HL-60/S4 (cell line): ENCODE measurements around the gene HEXIM1.

Experiments
- in situ Hi-C: fragments of 300-500 bp; cut with MboI; formaldehyde crosslinking; loops from 2 replicates; pipeline ENCODE4 v1.14.3; 2022; ENCODE audit warnings: low sequenced_read_pairs

The HEXIM1 gene

DNA sequence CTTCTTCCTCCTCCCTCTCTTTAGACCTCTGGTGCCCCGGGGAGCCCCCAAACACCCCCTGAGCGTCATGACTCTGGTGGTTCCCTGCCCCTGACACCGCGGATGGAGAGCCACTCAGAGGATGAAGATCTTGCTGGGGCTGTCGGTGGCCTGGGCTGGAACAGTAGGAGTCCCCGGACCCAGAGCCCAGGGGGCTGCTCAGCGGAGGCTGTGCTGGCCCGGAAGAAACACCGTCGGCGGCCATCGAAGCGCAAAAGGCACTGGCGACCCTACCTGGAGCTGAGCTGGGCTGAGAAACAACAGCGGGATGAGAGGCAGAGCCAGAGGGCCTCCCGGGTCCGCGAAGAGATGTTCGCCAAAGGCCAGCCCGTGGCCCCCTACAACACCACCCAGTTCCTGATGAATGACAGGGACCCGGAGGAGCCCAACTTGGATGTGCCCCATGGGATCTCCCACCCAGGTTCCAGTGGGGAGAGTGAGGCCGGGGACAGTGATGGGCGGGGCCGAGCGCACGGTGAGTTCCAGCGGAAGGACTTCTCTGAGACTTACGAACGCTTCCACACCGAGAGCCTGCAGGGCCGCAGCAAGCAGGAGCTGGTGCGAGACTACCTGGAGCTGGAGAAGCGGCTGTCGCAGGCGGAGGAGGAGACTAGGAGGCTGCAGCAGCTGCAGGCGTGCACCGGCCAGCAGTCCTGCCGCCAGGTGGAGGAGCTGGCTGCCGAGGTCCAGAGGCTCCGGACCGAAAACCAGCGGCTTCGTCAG is 20.9 kb downstream of the HEXIM1 start:
- in situ Hi-C loops: no loop called here

DNA sequence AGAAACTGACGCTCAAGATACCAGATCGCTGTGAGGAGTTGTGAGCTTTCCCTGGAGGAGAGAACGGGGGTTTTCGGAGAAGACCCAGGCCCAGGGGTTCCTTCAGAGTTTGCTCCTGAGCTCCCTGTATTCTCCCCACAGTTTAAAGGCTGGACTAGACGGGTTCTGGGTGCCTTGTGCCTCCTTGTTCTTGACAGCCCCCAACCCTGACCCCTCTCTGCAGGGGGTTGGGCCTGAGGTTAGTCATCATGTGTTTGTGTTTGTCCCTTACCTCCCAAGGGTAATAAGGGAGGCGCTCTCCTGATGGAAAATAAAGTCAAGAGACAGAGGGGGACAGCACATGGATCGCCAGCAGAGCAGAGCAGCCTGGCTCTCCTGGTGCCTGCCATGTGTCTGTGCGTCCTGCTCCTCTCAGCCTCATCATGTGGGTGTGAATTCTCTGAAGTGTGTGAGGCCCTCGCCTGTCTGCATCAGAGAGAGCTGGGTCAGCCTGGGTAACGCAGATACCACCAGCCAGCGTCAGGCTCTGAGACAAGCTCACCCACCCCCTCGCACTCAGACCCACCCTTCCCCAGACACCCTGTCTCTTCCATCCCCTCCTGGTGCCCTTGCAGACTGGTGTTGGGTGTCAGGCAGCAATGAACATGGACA is 22.1 kb downstream of the HEXIM1 start:
- in situ Hi-C loops: no loop called here

DNA sequence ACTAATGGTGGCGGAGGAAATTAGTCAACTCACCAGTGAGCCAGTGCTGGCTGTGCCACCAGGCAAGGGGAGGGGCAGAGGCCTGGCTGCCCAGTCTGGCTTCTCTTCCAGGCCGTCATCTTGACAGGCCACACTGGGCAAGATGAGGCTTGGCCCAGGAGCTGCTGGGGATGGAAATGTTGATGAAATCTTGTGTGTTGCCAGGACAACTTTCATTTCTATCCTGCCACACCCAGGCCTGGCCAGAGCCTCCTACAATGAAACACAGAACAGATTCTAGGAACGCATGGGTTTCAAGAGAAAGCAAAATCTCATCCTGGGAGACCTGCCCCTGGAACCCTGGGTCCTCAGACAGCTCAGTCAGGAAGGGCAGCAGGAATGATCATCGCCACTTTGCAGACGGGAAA is 22.7 kb downstream of the HEXIM1 start:
- in situ Hi-C loops: no loop called here

DNA sequence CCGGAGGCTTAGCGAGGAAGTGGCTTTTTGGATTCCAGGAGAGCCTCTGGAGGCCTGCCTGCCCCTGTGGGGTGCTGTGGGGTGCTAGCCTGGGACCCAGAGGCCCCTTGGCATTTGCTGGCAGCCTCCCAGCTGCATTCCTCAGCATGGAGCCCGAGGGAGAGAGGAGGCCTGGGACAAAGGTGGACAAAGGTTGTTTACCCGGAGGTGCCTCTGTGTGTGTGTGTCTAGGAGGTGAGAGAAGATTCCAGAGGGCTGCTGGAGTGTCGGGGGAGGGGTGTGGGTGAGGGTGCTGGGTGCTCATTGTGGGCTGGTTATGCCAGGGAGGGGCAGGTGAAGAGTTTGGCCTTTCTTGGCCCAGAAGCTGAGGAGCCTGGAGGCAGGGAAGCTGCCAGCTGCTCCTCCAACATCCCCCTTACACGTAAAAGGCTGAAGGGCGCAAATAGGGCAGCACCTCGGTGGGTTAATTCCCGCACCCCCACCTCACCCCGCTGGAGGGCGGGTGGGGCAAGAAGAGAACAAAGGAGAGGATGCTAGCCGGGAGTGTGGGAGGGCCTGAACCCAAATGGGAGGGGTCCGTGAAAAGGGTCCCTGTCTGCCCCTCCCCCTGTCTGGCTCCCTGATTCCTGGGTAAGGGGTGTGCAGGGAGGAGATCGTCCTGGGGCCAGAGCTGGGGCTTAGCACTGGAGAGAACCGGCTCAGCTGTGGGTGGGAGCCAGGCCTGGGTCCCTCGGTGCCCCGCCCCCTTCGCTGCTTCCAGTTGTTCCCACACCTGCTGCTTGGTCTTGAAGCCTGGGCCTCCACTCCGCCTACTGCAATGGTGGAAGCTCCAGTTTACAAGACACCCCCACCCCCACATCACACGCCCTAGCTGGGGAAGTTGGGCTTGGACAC is 23.3 kb downstream of the HEXIM1 start:
- in situ Hi-C loops: no loop called here

DNA sequence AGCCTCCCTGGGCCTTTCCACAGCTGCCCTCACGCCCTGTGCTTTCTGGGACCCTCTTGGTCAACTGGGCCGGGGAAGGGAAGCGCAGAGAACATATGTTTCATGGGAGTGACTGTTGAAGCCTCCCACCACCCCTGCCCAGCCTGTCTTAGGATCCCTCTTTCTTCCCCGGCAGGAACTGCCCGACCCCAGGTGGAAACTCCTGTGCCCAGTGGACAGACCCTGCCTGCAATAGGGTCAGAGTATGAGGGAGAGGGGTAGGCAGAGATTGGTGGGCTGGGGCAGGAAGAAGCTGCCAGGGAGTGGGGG is 23.9 kb downstream of the HEXIM1 start:
- in situ Hi-C loops: no loop called here

DNA sequence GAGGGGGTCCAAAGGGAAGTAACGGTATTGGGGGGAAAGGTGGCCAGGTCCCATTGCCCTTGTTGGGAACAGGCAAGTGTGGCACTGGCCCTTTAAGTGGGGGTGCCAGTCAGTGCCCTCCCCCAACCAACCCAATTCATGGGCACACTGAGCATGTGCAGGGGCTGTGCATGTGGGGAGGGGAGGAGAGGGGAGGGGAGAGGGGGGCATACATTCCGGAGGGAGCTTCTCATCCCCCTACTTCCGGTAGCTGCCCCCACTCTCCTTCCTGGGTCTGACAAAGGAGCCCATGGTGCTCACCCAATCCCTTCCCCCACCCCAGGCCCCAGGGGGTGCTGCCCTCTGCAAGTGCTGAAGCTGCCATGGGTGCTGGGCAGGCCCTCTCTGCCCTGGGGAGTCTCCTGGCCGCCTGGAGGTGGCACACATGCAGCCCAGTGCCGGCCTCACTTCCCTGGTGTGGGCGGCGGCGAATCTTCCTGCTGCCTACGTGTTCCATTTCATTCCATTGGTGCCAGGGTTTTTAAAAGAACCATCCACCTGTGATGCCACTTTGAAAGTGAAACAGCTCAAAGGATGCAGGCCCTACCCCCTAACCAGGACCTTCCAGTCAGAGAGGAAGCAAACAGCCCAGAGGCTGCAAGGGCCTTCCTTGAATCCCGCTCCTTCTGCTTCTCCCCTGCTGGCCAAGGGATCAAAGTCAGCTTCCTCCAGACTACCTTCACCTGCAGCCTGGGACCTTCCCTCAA is 24.4 kb downstream of the HEXIM1 start:
- in situ Hi-C loops: no loop called here

DNA sequence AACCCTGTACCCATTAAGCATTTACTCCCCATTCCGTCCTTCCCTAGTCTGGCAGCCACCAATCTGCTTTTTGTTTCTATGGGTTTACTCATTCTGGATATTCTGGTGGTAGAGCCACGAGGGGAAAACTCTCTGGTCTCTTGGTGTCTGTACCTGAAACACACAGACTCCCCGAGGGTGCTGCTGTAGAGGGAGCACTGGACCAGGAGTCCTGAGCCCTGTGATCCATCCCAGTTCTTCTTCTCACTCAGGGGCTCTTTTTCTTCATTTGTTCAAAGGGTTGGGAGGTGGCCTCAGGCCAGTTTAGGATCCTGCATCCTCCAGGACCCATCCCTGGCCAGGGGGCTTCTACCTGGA is 27.5 kb downstream of the HEXIM1 start:
- in situ Hi-C loops: no loop called here

DNA sequence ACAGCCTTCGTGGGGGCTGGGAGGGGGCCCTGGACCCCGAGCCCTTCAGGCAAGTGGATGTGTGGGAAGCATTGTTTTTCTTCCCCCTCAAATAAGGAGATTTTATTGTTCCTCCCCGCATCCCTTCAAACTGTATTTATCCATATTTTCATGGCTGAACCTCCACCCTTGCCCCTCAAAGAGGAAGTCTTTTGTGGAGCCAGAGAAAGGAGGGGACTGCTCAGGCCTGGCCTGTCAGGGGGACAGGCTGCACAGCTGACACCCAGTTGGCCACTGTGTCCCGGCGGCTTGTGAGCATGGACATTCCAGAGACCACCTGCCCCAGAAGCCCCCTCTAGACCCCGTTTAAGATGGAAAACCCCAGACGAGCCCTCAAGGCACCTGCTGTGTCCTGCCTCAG is 29.3 kb downstream of the HEXIM1 start:
- in situ Hi-C loops: no loop called here

DNA sequence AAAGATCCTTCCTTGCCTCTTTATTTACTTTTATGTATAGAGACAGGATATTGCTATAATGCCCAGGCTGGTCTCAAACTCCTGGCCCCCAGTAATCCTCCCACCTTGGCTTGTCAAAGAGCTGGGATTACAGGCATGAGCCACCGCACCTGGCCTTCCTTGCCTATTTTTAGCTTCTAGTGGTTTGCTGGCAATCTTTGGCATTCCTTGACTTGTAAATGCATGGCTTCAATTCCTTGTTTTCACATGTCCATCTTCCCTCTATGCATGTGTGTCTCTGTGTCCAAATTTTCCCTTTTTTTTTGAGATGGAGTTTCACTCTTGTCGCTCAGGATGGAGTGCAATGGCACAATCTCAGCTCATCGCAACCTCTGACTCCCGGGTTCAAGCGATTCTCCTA is 35.9 kb downstream of the HEXIM1 start:
- in situ Hi-C loops: no loop called here

DNA sequence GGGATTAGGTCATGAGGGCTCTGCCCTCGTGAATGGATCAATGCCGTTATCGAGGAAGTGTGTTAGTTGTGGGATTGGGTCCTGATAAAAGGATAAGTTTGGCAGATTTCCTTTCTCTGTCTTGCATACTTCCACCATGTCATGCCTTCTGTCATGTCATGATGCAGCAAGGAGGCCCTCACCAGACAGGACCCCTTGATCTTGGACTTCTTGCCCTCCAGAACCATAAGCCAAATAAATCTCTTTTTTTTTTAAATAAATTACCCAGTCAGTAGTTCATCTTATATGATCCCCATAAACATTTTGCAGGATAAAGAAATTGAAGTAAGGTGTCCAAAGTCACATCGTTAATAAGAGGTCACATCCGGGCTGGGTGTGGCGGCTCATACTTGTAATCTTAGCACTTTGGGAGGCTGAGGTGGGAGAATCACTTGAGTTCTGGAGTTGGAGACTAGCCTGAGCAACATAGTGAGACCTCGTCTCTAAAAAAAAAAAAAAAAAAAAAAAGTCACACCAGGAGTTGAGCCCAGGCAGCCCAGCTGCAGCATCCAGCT is 38.6 kb downstream of the HEXIM1 start:
- in situ Hi-C loops: no loop called here

DNA sequence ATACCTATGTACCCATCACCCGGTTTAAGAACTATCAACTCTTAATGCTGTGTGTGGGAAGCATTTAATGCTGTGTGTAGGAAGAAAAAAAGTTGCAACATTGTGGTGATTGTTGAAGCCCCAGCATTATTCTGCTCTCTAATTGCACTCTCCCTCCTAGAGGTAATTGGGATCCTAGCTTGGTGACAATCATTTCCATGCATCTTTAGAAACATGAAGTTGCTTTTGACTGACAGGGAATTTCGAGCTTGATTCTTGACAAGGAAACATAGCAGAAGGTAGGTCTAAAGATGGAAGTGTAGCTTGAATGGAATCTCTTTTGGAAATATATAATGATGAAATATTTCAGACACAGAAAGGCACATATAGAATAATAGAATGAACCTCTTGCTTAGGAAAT is 40.7 kb downstream of the HEXIM1 start:
- in situ Hi-C loops: no loop called here

DNA sequence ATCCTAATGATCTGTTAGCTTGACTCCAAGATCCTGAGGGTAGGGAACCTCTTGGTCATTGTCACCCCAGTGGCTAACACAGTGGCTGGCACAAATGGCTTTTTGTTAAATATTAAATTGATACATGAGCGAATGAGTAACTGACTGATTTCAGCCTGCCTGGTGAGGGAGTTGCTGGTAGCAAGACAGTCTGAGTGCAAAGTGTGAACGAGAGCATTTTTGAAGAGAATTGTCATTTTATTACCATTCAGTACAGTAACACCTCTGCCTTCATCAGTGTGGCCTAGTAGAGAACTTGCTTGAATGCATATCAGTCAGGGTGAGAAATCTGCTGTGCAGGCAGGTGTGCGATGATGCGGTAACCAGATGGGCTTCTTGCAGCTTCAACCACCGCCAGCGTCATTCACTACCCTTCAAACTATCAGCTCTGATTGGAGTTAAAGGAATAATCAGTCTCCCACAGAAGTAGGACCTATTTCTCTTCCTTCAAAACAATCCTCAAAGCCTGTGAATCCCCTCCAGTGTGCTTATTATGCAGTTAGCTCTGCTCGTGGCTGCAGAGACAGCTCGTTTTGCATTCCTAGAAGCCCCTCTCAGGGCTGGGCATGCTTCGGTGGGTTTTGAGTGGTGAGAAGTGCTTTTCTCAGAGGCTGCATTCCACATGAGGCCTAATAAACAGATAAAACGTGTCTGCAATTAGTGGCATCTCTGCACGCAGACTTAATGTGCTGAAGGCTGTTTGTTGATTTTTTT is 42.4 kb downstream of the HEXIM1 start:
- in situ Hi-C loops: loop anchor here (10.0 kb wide), 1 partner anchor 46 kb away; the partner anchor contains the start of gene HEXIM1

DNA sequence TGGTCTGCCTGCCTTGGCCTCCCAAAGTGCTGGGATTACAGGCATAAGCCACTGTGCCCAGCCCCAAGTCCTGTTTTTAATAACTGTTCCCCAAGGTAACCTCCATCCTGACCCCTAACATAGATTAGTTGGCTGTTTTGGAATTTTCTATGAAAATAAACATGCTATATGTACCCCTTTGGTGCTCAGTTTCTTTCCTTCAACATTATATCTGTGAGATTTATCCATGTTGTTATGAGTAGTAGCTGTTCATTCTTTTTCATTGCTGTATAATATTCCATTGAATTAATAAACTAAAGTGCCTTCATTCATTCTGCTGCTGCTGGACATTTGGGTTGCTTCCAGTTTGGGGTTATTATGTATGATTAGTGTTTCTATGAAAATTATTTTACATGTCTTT is 47.1 kb downstream of the HEXIM1 start:
- in situ Hi-C loops: loop anchor here (10.0 kb wide), 1 partner anchor 51 kb away; the partner anchor contains the start of gene HEXIM1

DNA sequence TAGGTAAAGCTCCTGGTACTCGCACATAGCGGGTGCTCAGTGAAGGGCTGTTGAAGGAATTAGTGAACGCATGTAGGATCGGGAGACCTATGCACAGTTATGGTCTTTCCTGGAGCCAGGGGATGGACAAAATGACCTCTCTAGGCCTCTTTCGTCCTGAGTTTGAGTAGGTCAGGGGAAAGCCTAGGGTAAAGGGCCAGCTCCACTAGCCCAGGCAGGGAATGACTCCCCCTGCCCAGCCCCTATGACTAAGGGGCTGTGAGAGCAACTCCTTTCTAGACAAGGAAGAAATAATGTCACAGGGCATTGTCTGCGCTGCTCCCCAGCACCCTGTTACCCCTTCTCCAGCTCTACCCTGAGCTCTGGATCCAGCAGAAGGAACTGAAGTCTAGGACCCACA is 48.8 kb downstream of the HEXIM1 start:
- in situ Hi-C loops: loop anchor here (10.0 kb wide), 1 partner anchor 52 kb away; the partner anchor contains the start of gene HEXIM1

DNA sequence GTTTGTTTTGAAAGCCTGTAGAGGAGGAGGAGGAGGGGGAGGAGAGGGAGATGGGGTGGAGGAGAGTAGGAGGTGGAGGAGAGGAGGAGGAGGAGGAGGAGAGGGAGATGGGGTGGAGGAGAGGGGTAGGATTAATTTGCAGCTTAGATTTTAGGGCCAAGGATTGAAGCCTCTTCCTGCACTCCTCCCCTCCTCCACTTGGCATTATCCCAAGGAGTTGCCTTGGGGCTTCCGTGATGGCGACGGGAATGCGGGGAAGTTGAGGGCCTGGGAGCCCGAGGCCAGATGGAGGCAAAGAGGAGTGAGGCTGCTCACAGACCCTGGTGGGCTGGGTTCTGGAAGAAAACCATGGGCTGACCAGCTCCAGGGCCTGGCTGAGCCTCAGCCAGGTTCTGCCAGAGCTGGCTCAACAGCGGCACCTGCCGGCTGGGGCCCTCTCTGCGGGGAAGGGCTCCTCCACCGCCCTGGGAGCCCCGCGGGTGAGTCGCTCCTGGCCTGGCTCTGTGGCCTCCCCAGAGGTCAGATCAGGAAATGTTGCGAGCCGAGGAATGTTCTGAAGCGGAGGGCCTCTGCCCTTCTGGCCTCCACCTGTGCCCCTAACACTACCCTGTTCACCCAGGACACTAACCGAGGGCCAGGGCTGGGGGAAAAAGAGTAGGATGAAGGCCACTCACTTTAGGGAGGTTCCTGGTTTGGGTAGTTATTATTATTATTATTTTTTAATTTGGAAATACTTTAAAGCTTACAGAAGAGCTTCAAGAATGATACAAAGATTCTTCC is 49.5 kb downstream of the HEXIM1 start:
- in situ Hi-C loops: loop anchor here (10.0 kb wide), 1 partner anchor 53 kb away; the partner anchor contains the start of gene HEXIM1

DNA sequence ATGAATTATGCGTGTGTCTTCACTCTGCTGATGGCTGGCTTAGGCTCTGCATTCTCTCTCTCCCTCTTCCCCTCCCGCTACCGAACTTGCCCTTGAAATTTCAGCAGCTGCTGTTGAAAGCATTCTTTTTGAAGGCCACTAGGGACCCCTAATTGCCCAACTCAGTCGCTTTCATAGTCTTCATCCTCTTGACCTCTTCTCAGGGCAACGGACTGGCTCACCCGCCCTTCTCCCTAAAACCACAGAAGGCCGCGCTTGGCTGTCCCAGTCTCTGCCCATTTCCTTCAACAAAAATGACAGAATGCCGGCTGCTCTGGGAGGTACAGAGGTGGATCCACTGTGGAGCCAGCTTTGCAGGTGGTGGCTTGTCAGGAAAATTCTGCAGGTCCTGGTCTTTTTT is 52.4 kb downstream of the HEXIM1 start:
- in situ Hi-C loops: no loop called here

DNA sequence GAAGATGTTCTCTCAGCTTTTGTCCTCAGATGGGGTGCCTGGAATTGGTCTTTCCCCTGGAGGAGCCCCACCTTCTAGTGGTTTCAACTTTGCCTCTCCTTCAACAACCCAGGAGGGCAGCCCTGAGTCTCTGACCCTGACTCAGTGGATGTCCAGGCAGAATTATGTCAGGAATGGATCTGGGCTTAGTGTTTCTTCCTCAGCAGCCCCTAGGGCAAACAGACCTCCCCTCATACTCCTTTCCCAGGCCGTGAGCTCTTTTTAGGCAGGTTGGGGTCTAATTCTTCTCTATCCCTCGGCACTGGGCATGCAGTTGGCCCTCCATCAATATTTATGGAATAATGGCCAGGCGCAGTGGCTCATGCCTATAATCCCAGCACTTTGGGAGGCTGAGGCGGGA is 53.2 kb downstream of the HEXIM1 start:
- in situ Hi-C loops: no loop called here
